Measurements from ENCODE around the gene GP1BA. TPM values are rescaled to one million over a fixed set of nuclear protein-coding genes. Genes with fewer than 3 reads are reported as not detected.

Gene GP1BA
- total RNA-seq, 4 donors from 2014 or later = not detected

- TF ChIP-seq CTCF (IDR thresholded peaks at IDR 0.05) = peak in 1 of 3 donors; percentile 66
- ATAC-seq (ENCODE audit: low FRiP score) = peak; percentile 62
- no peak for DNase-seq (ENCODE audit: low spot score)
Observed at GRCh38 chr17:4980644-4981216, 48.7 kb downstream of the GP1BA start.

- ATAC-seq (ENCODE audit: low FRiP score) (no peak), DNase-seq (ENCODE audit: low spot score) (no peak)
- no peak for TF ChIP-seq CTCF (IDR thresholded peaks at IDR 0.05)
Observed at GRCh38 chr17:4982305-4982704, 50.2 kb downstream of the GP1BA start.

Small RNA genes lying within 50 kb of the gene (small RNA-seq; reads per million reads assigned to genes)
- gene MIR6864 = not detected
- not detected for gene MIR6865

Other genes with a start within 250 kb of the GP1BA start
- gene PELP1, start 228.1 kb upstream of the GP1BA start, total RNA-seq = 10 to 100 TPM; 13.1 to 24.4 (median 15.0) TPM
- gene ARRB2, start 221.6 kb upstream of the GP1BA start, total RNA-seq = 100 to 1,000 TPM in 1 of 4 donors, 10 to 100 TPM in 3; 43.4 to 111 (median 78.6) TPM
- 10 to 100 TPM; 21.6 to 27.5 (median 26.7) TPM for gene MED11, start 200.8 kb upstream of the GP1BA start, total RNA-seq
- 1 to 10 TPM in 2 of 4 donors, under 1 TPM in 1, not detected in 1; 0.46 to 4.1 (median 1.9) TPM for gene ZMYND15, start 192.4 kb upstream of the GP1BA start, total RNA-seq
- gene CXCL16, start 192.3 kb upstream of the GP1BA start, total RNA-seq = 10 to 100 TPM; 16.6 to 92.1 (median 26.5) TPM
- not detected for gene TM4SF5, start 160.4 kb upstream of the GP1BA start, total RNA-seq
- 10 to 100 TPM in 1 of 4 donors, 1 to 10 TPM in 3; 2.1 to 13.1 (median 8.4) TPM for gene VMO1, start 145.9 kb upstream of the GP1BA start, total RNA-seq
- not detected for gene GLTPD2, start 143.3 kb upstream of the GP1BA start, total RNA-seq
- 100 to 1,000 TPM; 109 to 164 (median 150) TPM for gene PSMB6, start 136.1 kb upstream of the GP1BA start, total RNA-seq
- gene PLD2, start 125.1 kb upstream of the GP1BA start, total RNA-seq = 10 to 100 TPM; 20.8 to 29.2 (median 24.3) TPM
- gene MINK1, start 98.9 kb upstream of the GP1BA start, total RNA-seq = 10 to 100 TPM; 24.4 to 57.8 (median 31.9) TPM
- 1 to 10 TPM in 3 of 4 donors, under 1 TPM in 1; 0.63 to 8.4 (median 3.3) TPM for gene C17orf107, start 32.7 kb upstream of the GP1BA start, total RNA-seq
- gene CHRNE, start 29.2 kb upstream of the GP1BA start, total RNA-seq = 1 to 10 TPM in 3 of 4 donors, under 1 TPM in 1; 0.50 to 3.6 (median 1.5) TPM
- gene SLC25A11, start 7.8 kb downstream of the GP1BA start, total RNA-seq = 10 to 100 TPM; 38.9 to 74.2 (median 47.1) TPM
- gene RNF167, start 8.0 kb downstream of the GP1BA start, total RNA-seq = 10 to 100 TPM; 24.5 to 34.4 (median 32.0) TPM
- gene PFN1, start 16.3 kb downstream of the GP1BA start, total RNA-seq = 100 to 1,000 TPM; 444 to 699 (median 616) TPM
- 1 to 10 TPM; 2.8 to 5.3 (median 3.3) TPM for gene ENO3, start 18.8 kb downstream of the GP1BA start, total RNA-seq
- gene SPAG7, start 35.5 kb downstream of the GP1BA start, total RNA-seq = 10 to 100 TPM; 45.3 to 71.0 (median 47.5) TPM
- 10 to 100 TPM; 11.4 to 27.7 (median 21.4) TPM for gene CAMTA2, start 55.4 kb downstream of the GP1BA start, total RNA-seq
- 1 to 10 TPM in 3 of 4 donors, not detected in 1; 1.0 to 1.4 (median 1.3) TPM for gene INCA1, start 65.2 kb downstream of the GP1BA start, total RNA-seq
- gene KIF1C, start 65.7 kb downstream of the GP1BA start, total RNA-seq = 10 to 100 TPM; 64.5 to 92.5 (median 76.4) TPM
- not detected for gene SLC52A1, start 103.1 kb downstream of the GP1BA start, total RNA-seq
- 1 to 10 TPM; 3.1 to 6.6 (median 3.9) TPM for gene ZFP3, start 146.2 kb downstream of the GP1BA start, total RNA-seq
- gene ZNF232, start 179.6 kb downstream of the GP1BA start, total RNA-seq = 10 to 100 TPM in 1 of 4 donors, 1 to 10 TPM in 3; 3.8 to 14.3 (median 6.5) TPM
- 1 to 10 TPM in 1 of 4 donors, under 1 TPM in 2, not detected in 1; 0.06 to 3.8 (median 0.24) TPM for gene USP6, start 183.8 kb downstream of the GP1BA start, total RNA-seq

Measured in omental fat pad (tissue), 4 donors.